Naive thymus-derived CD4-positive, alpha-beta T cell (primary cell): Measurements from ENCODE around the gene TM4SF1. TPM values are rescaled to one million over a fixed set of nuclear protein-coding genes. Genes with fewer than 3 reads are reported as not detected.

Experiments used
- ATAC-seq: fragments of 150-1000 bp; cut with Tn5 transposase; 2 replicates; pipeline ENCODE4 v1.10.0; 2021; ENCODE audit warnings: mild to moderate bottlenecking, moderate library complexity
- CTCF ChIA-PET: fragments of 350-600 bp; sonication (Branson Sonifier 250); formaldehyde crosslinking; loops from one replicate; lab custom pipeline; 2021; ENCODE audit warnings: antibody characterized with exemption; lab: Charles Lee
- POLR2A ChIA-PET: fragments of 350-600 bp; sonication (Branson Sonifier 250); formaldehyde crosslinking; loops from one replicate; lab custom pipeline; 2021; ENCODE audit warnings: antibody characterized with exemption, inconsistent platforms; lab: Charles Lee
- DNase-seq, 9 donors: peaks; one replicate each; pipeline versions ENCODE4 v3.0.0 to v3.0.0-alpha.2; 2020 to 2022; ENCODE audit warnings: mixed read lengths in 1 of 9
- H3K27ac ChIP-seq: one replicate; pipeline ENCODE4 v1.7.0; 2013; ENCODE audit warnings: mild to moderate bottlenecking, low read depth, low read length, moderate library complexity
- H3K27me3 ChIP-seq, 2 donors: one replicate each; pipeline ENCODE4 v1.7.0; 2013; ENCODE audit warnings: low read length in 2 of 2, mild to moderate bottlenecking in 2 of 2, moderate library complexity in 2 of 2; ENCODE audit not compliant: control insufficient read depth in 2 of 2, insufficient read depth in 2 of 2
- H3K36me3 ChIP-seq, 3 experiments: 1 replicate in 2 of 3; 2 replicates in 1 of 3; pipeline ENCODE4 v1.7.0; 2013; ENCODE audit warnings: low read length in 3 of 3, mild to moderate bottlenecking in 3 of 3, moderate library complexity in 1 of 3; ENCODE audit not compliant: insufficient read depth in 3 of 3, control insufficient read depth in 2 of 3
- H3K4me1 ChIP-seq, 2 donors: one replicate each; pipeline ENCODE4 v1.7.0; 2013; ENCODE audit warnings: low read length in 2 of 2, mild to moderate bottlenecking in 2 of 2, moderate library complexity in 1 of 2; ENCODE audit not compliant: control insufficient read depth in 2 of 2, insufficient read depth in 2 of 2
- H3K4me3 ChIP-seq: 2 replicates; pipeline ENCODE4 v1.7.0; 2013; ENCODE audit warnings: mild to moderate bottlenecking, low read length
- H3K9me3 ChIP-seq, 3 experiments: 1 replicate in 2 of 3; 2 replicates in 1 of 3; pipeline ENCODE4 v1.7.0; 2013; ENCODE audit warnings: low read length in 3 of 3; ENCODE audit not compliant: control insufficient read depth in 2 of 3
- H3K27ac Mint-ChIP-seq, 9 donors: one replicate each; pipeline ENCODE4 v1.8.0; 2020 to 2022; ENCODE audit warnings: mixed read lengths in 9 of 9, mild to moderate bottlenecking in 8 of 9, moderate library complexity in 5 of 9, inconsistent platforms in 2 of 9
- H3K27me3 Mint-ChIP-seq, 5 donors: one replicate each; pipeline ENCODE4 v1.8.0; 2021 to 2022; ENCODE audit warnings: mixed read lengths in 5 of 5, mild to moderate bottlenecking in 1 of 5
- H3K36me3 Mint-ChIP-seq, 5 donors: one replicate each; pipeline ENCODE4 v1.8.0; 2020 to 2022; ENCODE audit warnings: mixed read lengths in 5 of 5, mild to moderate bottlenecking in 3 of 5, inconsistent platforms in 1 of 5
- H3K4me1 Mint-ChIP-seq, 7 donors: one replicate each; pipeline ENCODE4 v1.8.0; 2020 to 2022; ENCODE audit warnings: mixed read lengths in 7 of 7, mild to moderate bottlenecking in 3 of 7, inconsistent platforms in 1 of 7
- H3K4me3 Mint-ChIP-seq, 10 donors: one replicate each; pipeline ENCODE4 v1.8.0; 2020 to 2022; ENCODE audit warnings: mild to moderate bottlenecking in 10 of 10, mixed read lengths in 10 of 10, moderate library complexity in 6 of 10, inconsistent platforms in 2 of 10
- H3K9me3 Mint-ChIP-seq, 11 donors: one replicate each; pipeline ENCODE4 v1.8.0; 2020 to 2022; ENCODE audit warnings: mixed read lengths in 11 of 11, mild to moderate bottlenecking in 4 of 11, inconsistent platforms in 1 of 11, moderate library complexity in 1 of 11
- intact Hi-C, 2 donors: fragments of 100-400 bp; cut with micrococcal nuclease; formaldehyde crosslinking; loops; one replicate each; pipeline ENCODE4 v1.15.1; 2023
- polyA plus RNA-seq, 2 donors: library from polyadenylated mRNA; unstranded; fragments of 300-500 nt; fragmentation: Illumina TruSeq; gene quantifications; one replicate each; pipeline ENCODE4 v1.2.3, GENCODE V29; 2021
- total RNA-seq, 6 experiments: library from RNA in 5 of 6; stranded (reverse) in 5 of 6; gene quantifications; 1 replicate in 5 of 6; 2 replicates in 1 of 6; pipeline ENCODE4 v1.2.3 and lab custom pipeline; 2021 to 2026

The TM4SF1 gene
- total and polyA plus RNA-seq, 7 experiments from 2014 or later = not detected

- POLR2A ChIA-PET = no interaction called here
- H3K4me3 ChIP-seq = no peak overlapping the region
Observed at GRCh38 chr3:149403443-149403842, 26.0 kb upstream of the TM4SF1 start.

GRCh38 chr3:149402481-149402880 lies 25.0 kb upstream of the TM4SF1 start:
- Histone ChIP-seq H3K27ac (no peak overlapping the region), H3K4me3 (no peak overlapping the region), H3K27me3 (no peaks in the 10 kb centered on the region), H3K9me3 (no peaks in the 10 kb centered on the region), H3K4me1 (no peaks in the 10 kb centered on the region), H3K36me3 (no peaks in the 10 kb centered on the region)
- Mint-ChIP-seq H3K27me3 (peaks cover 8 to 42% (median 17%) of the 10 kb centered on the region in 5 donors), H3K36me3 (no peaks in the 10 kb centered on the region), H3K4me1 (peaks cover 0 to 1% (median 0%) of the 10 kb centered on the region in 7 donors), H3K9me3 (no peaks in the 10 kb centered on the region), H3K27ac (no peak overlapping the region), H3K4me3 (no peak overlapping the region)
- DNase-seq (no peak), ATAC-seq (no peak)
- intact Hi-C loops = no loop called here
- CTCF ChIA-PET = no interaction called here
- POLR2A ChIA-PET = no interaction called here

More at GRCh38 chr3:149403443-149403842, 26.0 kb upstream of the TM4SF1 start:
- H3K27ac Mint-ChIP-seq = no peak overlapping the region
- no peak for DNase-seq
- Histone ChIP-seq H3K27me3 (no peaks in the 10 kb centered on the region), H3K36me3 (no peaks in the 10 kb centered on the region), H3K9me3 (no peaks in the 10 kb centered on the region), H3K27ac (no peak overlapping the region), H3K4me1 (no peaks in the 10 kb centered on the region)
- H3K9me3 Mint-ChIP-seq = no peaks in the 10 kb centered on the region
- intact Hi-C loops = no loop called here
- no peak for ATAC-seq
- H3K36me3 Mint-ChIP-seq = no peaks in the 10 kb centered on the region
- peaks cover 0 to 1% (median 0%) of the 10 kb centered on the region in 7 donors for H3K4me1 Mint-ChIP-seq
- no peak overlapping the region for H3K4me3 Mint-ChIP-seq
- CTCF ChIA-PET = no interaction called here
- H3K27me3 Mint-ChIP-seq = peaks cover 8 to 42% (median 17%) of the 10 kb centered on the region in 5 donors

- Mint-ChIP-seq H3K27ac (no peak overlapping the region), H3K36me3 (no peaks in the 10 kb centered on the region), H3K4me3 (no peak overlapping the region), H3K27me3 (peaks cover 9 to 42% (median 17%) of the 10 kb centered on the region in 5 donors), H3K9me3 (no peaks in the 10 kb centered on the region), H3K4me1 (peaks cover 0 to 3% (median 0%) of the 10 kb centered on the region in 7 donors)
- H3K4me3 ChIP-seq = no peak overlapping the region
- no peaks in the 10 kb centered on the region for H3K9me3 ChIP-seq
- CTCF ChIA-PET = no interaction called here
- H3K27ac ChIP-seq = no peak overlapping the region
- POLR2A ChIA-PET = no interaction called here
- H3K36me3 ChIP-seq = no peaks in the 10 kb centered on the region
- H3K27me3 ChIP-seq = no peaks in the 10 kb centered on the region
- H3K4me1 ChIP-seq = no peaks in the 10 kb centered on the region
- ATAC-seq = no peak
- DNase-seq = no peak
- intact Hi-C loops = no loop called here
Observed at GRCh38 chr3:149401926-149402310, 24.5 kb upstream of the TM4SF1 start.

- Mint-ChIP-seq H3K36me3 (no peaks in the 10 kb centered on the region), H3K9me3 (no peaks in the 10 kb centered on the region), H3K27me3 (peaks cover 12 to 39% (median 16%) of the 10 kb centered on the region in 5 donors), H3K4me1 (peaks cover 0 to 3% (median 0%) of the 10 kb centered on the region in 7 donors), H3K4me3 (no peak overlapping the region), H3K27ac (no peak overlapping the region)
- Histone ChIP-seq H3K36me3 (no peaks in the 10 kb centered on the region), H3K27me3 (no peaks in the 10 kb centered on the region), H3K9me3 (no peaks in the 10 kb centered on the region), H3K27ac (no peak overlapping the region), H3K4me3 (no peak overlapping the region), H3K4me1 (no peaks in the 10 kb centered on the region)
- POLR2A ChIA-PET = no interaction called here
- no peak for ATAC-seq
- intact Hi-C loops = no loop called here
- DNase-seq = no peak
- CTCF ChIA-PET = no interaction called here
Observed at GRCh38 chr3:149401212-149401925, 23.9 kb upstream of the TM4SF1 start.

- ChIA-PET POLR2A (no interaction called here), CTCF (no interaction called here)
- Mint-ChIP-seq H3K4me1 (peaks cover 0 to 1% (median 0%) of the 10 kb centered on the region in 7 donors), H3K27ac (no peak overlapping the region), H3K9me3 (no peaks in the 10 kb centered on the region), H3K27me3 (peaks cover 7 to 33% (median 13%) of the 10 kb centered on the region in 5 donors), H3K4me3 (no peak overlapping the region), H3K36me3 (no peaks in the 10 kb centered on the region)
- ATAC-seq = no peak
- Histone ChIP-seq H3K27ac (no peak overlapping the region), H3K27me3 (no peaks in the 10 kb centered on the region), H3K9me3 (no peaks in the 10 kb centered on the region), H3K4me1 (no peaks in the 10 kb centered on the region), H3K36me3 (no peaks in the 10 kb centered on the region), H3K4me3 (no peak overlapping the region)
- DNase-seq = no peak
- intact Hi-C loops = no loop called here
Observed at GRCh38 chr3:149400645-149401044, 23.2 kb upstream of the TM4SF1 start.

GRCh38 chr3:149398296-149398695 lies 20.8 kb upstream of the TM4SF1 start:
- ChIA-PET POLR2A (no interaction called here), CTCF (interaction anchor here (1.0 kb wide), 1 partner anchor 22 kb away, joined by 3 read pairs; no protein-coding TSS in a partner anchor)
- ATAC-seq = no peak

GRCh38 chr3:149397528-149397927 lies 20.1 kb upstream of the TM4SF1 start:
- Histone ChIP-seq H3K4me3 (no peak overlapping the region), H3K4me1 (no peaks in the 10 kb centered on the region), H3K36me3 (no peaks in the 10 kb centered on the region), H3K27me3 (no peaks in the 10 kb centered on the region), H3K9me3 (no peaks in the 10 kb centered on the region), H3K27ac (no peak overlapping the region)
- DNase-seq (no peak), ATAC-seq (no peak)
- Mint-ChIP-seq H3K4me3 (no peak overlapping the region), H3K27ac (no peak overlapping the region), H3K9me3 (no peaks in the 10 kb centered on the region), H3K27me3 (peaks cover 4 to 21% (median 9%) of the 10 kb centered on the region in 5 donors), H3K36me3 (no peaks in the 10 kb centered on the region), H3K4me1 (peaks cover 0 to 1% (median 0%) of the 10 kb centered on the region in 7 donors)
- CTCF ChIA-PET = no interaction called here
- intact Hi-C loops = no loop called here
- POLR2A ChIA-PET = no interaction called here

More at GRCh38 chr3:149398296-149398695, 20.8 kb upstream of the TM4SF1 start:
- H3K9me3 Mint-ChIP-seq = no peaks in the 10 kb centered on the region
- Histone ChIP-seq H3K4me1 (no peaks in the 10 kb centered on the region), H3K27ac (no peak overlapping the region), H3K9me3 (no peaks in the 10 kb centered on the region), H3K4me3 (no peak overlapping the region), H3K36me3 (no peaks in the 10 kb centered on the region), H3K27me3 (no peaks in the 10 kb centered on the region)
- H3K4me3 Mint-ChIP-seq = no peak overlapping the region
- H3K4me1 Mint-ChIP-seq = peaks cover 0 to 1% (median 0%) of the 10 kb centered on the region in 7 donors
- H3K27me3 Mint-ChIP-seq = peaks cover 0 to 21% (median 9%) of the 10 kb centered on the region in 5 donors
- intact Hi-C loops = no loop called here
- H3K27ac Mint-ChIP-seq = no peak overlapping the region
- DNase-seq = no peak
- no peaks in the 10 kb centered on the region for H3K36me3 Mint-ChIP-seq
